GM18526 (cell line): Measurements from ENCODE around the gene ADGRE1.

Source experiments
- POLR2A ChIP-seq: IDR thresholded peaks from 3 replicates; pipeline ENCODE4 v1.6.1; 2011; ENCODE audit not compliant: insufficient read length; ENCODE audit errors: extremely low read depth

The ADGRE1 gene

DNA sequence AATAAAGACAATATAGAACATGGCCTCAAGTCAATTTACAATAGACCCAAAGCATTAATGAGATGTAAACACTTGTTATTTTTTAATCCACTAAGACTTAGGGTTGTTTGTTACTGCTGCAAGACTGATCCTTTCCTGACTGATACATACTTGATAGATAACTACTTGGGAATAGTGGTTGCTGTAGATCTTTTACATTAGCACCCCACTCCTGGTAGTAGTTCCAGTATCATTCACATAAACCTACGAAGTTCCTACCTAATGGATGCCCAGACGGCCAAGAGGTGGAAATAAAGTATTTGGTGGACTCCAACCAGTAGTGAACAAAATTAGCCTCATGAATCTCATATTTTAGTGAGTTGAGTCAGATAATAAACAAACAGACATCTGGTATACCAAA, 26.9 kb downstream of the ADGRE1 start:
- TF ChIP-seq POLR2A: no peak

DNA sequence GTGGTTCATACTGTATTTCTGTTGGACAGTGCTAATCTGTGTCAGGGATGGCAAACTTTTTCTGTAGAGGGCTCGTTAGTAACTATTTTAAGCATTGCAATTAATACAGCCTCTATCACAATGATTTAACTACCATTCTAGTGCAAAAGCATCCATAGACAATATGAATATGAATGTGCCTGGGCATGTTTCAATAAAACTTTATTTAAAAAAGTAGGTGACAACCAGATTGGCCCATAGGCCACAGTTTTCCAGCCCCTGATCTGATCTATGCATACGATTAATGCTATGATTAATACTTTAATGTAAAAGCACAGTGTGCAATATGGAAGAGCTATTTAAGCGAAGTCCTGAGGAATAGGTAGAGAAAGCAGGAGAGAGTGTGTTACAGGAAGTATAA, 29.6 kb downstream of the ADGRE1 start:
- TF ChIP-seq POLR2A: no peak

DNA sequence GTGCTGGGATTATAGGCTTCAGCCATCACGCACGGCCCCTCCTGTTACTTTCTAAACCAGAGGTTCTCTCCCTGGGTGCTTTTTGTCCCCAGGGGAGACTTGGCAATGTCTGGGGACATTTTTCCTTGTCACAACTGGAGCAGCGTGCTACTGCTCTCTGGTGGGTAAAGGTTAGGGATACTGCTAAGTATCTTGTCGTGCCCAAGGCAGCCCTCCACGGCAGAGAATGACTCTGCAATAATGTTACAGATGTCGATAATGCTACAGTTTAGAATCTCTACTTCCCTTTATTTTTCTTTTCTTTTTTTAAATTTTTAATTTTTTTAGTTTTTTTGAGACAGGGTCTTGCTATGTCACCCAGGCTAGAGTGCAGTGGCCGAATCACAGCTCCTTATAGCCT, 38.0 kb downstream of the ADGRE1 start:
- no peak for TF ChIP-seq POLR2A

DNA sequence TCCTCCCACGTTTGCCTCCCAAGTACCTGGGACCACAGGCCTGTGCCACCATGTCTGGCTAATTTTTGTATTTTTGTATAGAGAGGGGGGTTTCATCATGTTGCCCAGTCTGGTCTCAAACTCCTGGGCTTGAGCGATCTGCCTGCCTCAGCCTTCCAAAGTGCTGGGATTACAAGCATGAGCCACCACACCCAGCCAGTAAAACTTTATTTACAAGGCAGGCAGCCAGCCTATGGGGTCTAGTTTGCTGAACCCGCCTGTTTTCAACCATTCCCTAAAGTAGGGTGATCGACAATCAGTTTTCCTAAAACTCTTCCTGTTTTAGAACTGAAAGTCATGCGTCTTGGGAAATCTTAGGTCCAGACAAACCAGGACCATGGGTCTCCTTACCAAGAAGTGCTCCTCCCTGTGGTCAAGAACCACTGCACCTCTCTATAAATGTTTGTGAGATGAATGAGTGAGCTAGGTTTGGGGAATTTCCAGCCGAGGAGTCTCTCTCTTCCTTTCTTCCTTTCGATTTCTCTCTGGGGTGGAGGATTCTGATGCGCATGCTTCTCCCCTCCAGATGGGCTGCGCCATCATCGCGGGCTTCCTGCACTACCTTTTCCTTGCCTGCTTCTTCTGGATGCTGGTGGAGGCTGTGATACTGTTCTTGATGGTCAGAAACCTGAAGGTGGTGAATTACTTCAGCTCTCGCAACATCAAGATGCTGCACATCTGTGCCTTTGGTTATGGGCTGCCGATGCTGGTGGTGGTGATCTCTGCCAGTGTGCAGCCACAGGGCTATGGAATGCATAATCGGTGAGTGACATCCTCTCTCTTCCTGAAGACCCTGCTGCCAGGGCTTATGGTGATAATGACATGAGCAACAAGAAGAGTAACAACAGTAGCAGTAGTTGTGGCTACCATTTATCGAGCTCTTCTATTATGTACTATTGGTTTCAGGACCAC, 38.7 kb downstream of the ADGRE1 start:
- TF ChIP-seq POLR2A: no peak

DNA sequence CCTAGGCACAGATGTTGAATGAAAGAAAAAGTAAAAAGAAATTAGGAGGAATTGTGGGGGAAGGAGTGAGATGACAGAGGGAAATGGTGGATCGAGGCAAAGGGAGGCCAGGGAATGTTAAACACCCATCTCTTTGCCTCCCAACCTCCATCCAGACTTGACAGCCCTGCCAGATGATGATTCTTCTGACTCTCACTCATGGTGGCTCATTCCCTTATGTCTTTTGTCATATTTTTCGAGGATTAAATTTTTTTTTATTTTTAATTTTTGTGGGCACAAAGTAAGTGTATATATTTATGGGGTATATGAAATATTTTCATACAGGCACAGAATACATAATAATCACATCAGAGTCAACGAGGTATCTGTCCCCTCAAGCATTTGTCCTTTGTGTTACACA, 42.8 kb downstream of the ADGRE1 start:
- no peak for TF ChIP-seq POLR2A

DNA sequence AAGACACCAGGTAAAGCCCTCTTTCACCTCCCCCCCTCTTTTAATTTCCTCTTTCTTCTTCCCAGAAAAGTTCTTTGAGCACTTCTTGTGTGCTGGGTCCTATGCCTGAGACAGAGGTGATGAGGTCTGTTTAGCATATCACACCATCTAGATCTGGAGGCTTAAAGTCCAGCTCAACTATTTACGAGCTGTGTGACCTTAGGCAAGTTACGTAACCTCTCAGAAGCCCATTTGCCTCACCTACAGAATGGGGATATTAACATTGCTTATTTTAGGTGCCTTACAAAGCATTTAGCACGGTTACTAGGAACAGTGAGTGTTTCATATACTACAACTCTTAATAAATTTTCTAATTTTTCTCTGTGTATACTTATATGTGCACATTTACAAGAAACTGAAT, 47.7 kb downstream of the ADGRE1 start:
- no peak for TF ChIP-seq POLR2A

DNA sequence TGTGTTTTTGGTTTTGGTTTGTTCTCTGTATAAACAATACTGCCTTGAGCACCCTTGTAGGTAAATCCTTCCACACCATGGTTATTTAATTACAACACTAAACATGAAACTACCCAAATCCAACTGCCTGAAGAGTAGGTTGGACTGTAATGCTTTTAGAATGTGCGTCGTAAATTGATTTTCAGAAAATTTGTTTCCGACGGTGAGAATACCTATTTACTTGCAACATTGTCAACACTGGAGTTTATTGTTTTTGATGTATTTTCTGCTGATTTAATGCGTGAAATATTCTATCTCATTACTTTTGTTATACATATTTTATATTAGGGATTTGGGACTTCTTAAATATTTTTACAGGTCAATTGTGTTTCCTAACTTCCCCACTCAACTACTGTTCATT, 48.2 kb downstream of the ADGRE1 start:
- no peak for TF ChIP-seq POLR2A

DNA sequence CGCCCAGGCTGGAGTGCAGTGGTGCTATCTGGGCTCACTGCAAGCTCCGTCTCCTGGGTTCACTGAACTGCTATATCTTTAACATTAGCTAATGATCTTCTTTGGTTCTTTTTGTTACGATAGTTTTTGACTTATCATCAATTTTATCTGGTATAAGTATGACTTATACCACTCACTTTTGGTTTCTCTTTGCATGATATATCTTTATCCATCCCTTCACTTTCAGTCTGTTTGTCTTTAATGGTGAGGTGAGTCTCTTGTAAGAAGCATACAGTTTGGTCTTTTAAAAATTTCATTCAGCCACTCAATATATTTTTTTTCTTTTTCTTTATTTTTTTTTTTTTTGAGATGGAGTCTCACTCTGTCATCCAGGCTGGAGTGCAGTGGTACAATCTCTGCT, 58.4 kb downstream of the ADGRE1 start:
- no peak for TF ChIP-seq POLR2A

DNA sequence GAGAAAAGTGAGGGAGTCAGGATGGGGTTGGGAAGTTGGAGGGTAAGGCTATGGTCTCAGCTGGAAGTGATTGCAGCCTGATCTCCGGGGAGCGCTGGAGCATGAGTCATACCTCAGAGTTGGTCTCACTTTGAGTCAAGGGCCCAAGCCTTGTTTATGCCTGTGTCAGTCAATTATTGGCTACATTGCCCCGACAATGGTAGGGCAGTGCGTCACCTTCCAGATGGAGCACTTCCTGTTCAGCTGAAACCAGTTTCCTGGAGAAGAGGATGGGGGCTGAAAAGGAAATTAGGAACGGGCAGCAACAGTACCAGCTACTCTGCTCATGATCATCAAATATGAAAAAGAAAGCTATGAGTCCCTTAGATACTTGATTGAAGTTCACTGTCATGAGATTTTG, 60.4 kb downstream of the ADGRE1 start:
- TF ChIP-seq POLR2A: no peak

DNA sequence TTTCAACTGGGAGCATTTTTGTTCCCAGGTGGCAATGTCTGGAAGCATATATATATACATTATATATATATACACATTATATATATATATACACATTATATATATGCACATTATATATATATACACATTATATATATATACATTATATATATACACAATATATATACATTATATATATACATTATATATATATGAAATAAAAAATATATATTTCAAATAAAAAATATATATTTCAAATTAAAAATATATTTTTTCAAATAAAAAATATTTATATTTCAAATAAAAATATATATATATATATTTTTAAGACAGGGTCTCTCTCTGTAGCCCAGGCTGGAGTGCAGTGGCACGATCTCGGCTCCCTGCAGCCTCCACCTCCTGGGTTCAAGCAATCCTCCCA, 61.5 kb downstream of the ADGRE1 start:
- TF ChIP-seq POLR2A: no peak

DNA sequence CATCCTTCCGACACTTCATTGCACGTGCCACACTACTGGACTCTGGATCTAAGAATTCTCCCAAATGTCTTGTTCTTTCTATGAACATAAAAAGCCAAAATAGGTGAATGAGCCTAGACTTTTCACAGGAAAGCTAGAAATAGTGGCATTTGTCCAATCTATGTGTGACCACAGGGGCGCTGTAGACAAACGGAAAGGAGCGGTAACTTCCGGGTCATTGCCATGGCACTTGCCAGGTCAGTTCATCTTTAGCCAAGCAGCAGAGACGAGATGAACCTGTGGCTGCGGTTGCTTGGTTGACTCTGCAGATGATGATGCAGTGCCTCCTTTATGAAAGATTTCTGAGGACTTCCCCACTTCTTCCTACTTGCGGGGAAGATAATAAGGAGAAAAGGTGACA, 65.6 kb downstream of the ADGRE1 start:
- no peak for TF ChIP-seq POLR2A

DNA sequence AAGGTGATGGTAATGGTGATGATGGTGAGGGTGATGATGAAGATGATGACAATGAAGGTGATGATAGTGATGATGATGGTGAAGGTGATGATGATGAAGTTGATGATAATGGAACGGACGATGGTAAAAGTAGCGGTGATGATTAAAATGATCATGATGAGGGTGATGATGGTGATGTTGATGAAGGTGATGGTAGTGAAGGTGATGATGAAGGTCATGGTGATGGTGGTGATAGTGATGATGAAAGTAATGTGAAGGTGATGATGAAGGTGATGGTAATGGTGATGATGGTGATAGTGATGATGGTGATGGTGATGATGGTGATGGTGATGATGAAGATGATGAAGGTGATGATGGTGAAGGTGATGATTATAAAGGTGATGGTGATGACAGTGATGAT, 67.7 kb downstream of the ADGRE1 start:
- no peak for TF ChIP-seq POLR2A

DNA sequence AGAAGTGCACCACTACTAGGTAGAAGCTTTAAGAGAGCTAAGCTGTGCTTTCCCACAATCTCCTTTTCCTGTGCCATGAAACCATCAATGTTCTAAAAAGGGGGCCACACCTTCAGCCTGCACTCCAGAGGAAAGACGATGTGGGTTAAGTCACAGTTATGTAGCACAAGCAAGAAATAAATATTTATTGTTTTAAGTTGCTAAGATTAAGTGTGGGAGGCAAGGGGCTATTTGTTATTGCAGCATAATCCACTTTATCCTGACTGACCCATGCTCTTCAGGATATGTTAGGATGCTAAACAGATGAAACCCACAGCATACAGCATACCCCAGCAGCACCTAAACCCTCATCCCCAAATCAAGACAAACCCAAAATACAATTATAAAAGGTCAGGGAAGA, 69.2 kb downstream of the ADGRE1 start:
- TF ChIP-seq POLR2A: no peak

DNA sequence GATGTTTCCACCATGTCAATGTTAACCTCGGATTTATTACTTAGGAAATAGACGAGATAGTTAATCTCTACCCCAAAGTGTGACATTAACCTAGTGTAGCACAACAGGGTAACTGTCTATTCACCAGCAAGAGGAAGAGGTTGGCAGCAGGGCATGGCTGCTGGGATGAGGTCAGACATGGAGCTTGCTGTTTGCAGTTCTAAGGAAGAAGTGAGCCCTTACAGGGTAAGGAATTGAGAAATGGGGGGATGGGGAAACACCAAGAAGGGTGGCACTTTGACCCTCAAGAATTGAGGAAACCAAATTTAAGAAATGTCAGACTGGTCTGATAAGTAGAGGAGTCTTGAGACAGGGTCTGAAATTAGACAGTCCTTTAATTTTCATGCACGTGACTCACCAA, 71.4 kb downstream of the ADGRE1 start:
- no peak for TF ChIP-seq POLR2A

DNA sequence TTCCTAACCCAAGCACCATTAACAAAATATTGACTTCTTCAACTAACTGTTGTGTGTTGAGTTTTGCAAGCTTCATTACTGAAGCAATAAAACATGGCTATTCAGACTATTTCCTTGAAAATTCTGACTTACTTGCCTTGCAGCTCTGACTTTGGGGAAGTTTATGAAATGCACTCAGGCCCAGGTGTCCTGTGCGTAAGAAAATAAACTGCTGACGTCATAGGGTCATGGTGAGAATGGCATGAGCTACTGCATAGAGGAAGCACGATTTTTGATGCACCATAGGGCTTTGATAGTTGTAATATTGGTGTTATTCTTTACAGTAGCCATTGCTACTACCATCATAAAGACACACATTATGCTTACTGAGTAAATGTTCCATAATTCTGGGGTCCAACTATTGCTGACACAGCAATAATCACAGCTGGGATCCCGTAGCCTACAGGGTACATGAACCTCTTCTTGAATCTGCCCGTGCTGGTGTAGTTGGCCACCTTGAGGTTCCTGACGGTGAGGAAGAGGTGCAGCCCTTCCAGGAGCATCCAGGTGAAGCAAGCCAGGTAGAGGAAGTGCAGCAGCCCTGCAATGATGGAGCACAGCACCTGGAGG, 76.0 kb downstream of the ADGRE1 start:
- TF ChIP-seq POLR2A: no peak

DNA sequence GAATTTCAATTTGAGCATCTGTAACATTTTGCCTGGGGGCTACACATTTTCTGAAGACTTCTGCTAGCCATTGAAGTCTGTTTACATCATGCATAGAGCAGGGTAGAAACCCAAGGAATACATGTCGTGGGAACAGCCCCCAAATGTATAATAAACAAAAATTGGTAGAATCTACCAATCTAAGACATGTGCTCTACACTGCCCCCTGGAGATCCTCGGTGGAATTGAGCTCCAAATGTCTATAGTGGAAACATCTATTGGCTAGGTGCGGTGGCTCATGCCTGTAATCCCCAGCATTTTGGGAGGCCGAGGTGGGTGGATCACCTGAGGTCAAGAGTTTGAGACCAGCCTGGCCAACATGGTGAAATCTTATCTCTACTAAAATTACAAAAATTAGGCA, 76.6 kb downstream of the ADGRE1 start:
- TF ChIP-seq POLR2A: no peak

DNA sequence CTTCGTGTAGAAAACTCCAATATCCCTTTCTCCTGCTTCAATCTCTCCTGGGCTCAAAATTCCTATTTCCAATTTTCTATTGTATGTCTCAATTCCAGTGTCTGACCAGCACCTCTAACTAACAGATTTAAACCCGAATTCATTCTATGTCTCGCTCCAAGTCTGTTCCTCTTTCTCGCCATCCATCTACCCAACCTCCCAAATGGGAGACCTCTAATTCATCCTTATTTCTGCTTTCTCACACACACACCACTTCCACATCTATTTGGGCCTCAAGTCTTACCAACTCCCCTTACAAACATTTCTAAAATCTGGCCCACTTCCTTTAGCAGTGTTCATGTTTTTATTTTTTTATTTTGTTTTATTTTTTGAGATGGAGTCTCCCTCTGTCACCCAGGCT, 80.6 kb downstream of the ADGRE1 start:
- TF ChIP-seq POLR2A: no peak
